CD4-positive, CD25-positive, alpha-beta regulatory T cell (primary cell): ENCODE data around the gene CFAP141. TPM values are rescaled to one million over a fixed set of nuclear protein-coding genes. Genes with fewer than 3 reads are reported as not detected.

ENCODE experiments used
- ATAC-seq, 2 donors: fragments of 150-1000 bp; cut with Tn5 transposase; one replicate each; pipeline ENCODE4 v1.10.0; 2021; ENCODE audit warnings: low read depth in 2 of 2, moderate number of reproducible peaks in 2 of 2, moderate library complexity in 1 of 2
- DNase-seq, 3 donors: peaks; one replicate each; pipeline versions ENCODE4 v3.0.0 to v3.0.0-alpha.2; 2012 to 2022; ENCODE audit warnings: mixed read lengths in 1 of 3
- H3K27ac ChIP-seq: one replicate; pipeline ENCODE4 v1.7.0; 2013; ENCODE audit warnings: mild to moderate bottlenecking, low read length; ENCODE audit not compliant: insufficient read depth, poor library complexity, severe bottlenecking
- H3K27me3 ChIP-seq: one replicate; pipeline ENCODE4 v1.7.0; 2013; ENCODE audit warnings: low read length; ENCODE audit not compliant: control insufficient read depth, insufficient read depth
- H3K36me3 ChIP-seq: one replicate; pipeline ENCODE4 v1.7.0; 2013; ENCODE audit warnings: mild to moderate bottlenecking, low read length, moderate library complexity; ENCODE audit not compliant: control insufficient read depth, insufficient read depth
- H3K4me1 ChIP-seq: 2 replicates; pipeline ENCODE4 v1.7.0; 2013; ENCODE audit warnings: mild to moderate bottlenecking, low read length; ENCODE audit not compliant: insufficient read depth, control insufficient read depth, poor library complexity, severe bottlenecking
- H3K4me3 ChIP-seq: one replicate; pipeline ENCODE4 v1.7.0; 2013; ENCODE audit warnings: low read depth, mild to moderate bottlenecking, low read length, moderate library complexity
- H3K9me3 ChIP-seq, 2 experiments: 1 replicate in 1 of 2; 2 replicates in 1 of 2; pipeline ENCODE4 v1.7.0; 2013; ENCODE audit warnings: low read length in 2 of 2, mild to moderate bottlenecking in 1 of 2, moderate library complexity in 1 of 2; ENCODE audit not compliant: control insufficient read depth in 2 of 2
- H3K27ac Mint-ChIP-seq, 3 donors: one replicate each; pipeline ENCODE4 v1.8.0; 2020 to 2022; ENCODE audit warnings: mild to moderate bottlenecking in 3 of 3, mixed read lengths in 3 of 3, moderate library complexity in 2 of 3
- H3K27me3 Mint-ChIP-seq: one replicate; pipeline ENCODE4 v1.8.0; 2022; ENCODE audit warnings: mild to moderate bottlenecking, mixed read lengths
- H3K36me3 Mint-ChIP-seq: one replicate; pipeline ENCODE4 v1.8.0; 2020; ENCODE audit warnings: mixed read lengths
- H3K4me1 Mint-ChIP-seq, 4 donors: one replicate each; pipeline ENCODE4 v1.8.0; 2020 to 2022; ENCODE audit warnings: mixed read lengths in 4 of 4, mild to moderate bottlenecking in 1 of 4
- H3K4me3 Mint-ChIP-seq, 4 donors: one replicate each; pipeline ENCODE4 v1.8.0; 2020 to 2022; ENCODE audit warnings: mild to moderate bottlenecking in 4 of 4, mixed read lengths in 4 of 4, moderate library complexity in 3 of 4
- H3K9me3 Mint-ChIP-seq, 7 donors: one replicate each; pipeline ENCODE4 v1.8.0; 2020 to 2022; ENCODE audit warnings: mixed read lengths in 7 of 7, mild to moderate bottlenecking in 3 of 7, moderate library complexity in 2 of 7
- polyA plus RNA-seq, 4 donors: library from polyadenylated mRNA; unstranded; fragments of 300-500 nt; fragmentation: Illumina TruSeq; gene quantifications; one replicate each; pipeline ENCODE4 v1.2.3, GENCODE V29; 2021
- total RNA-seq: library from RNA; stranded (reverse); gene quantifications from one replicate; pipeline ENCODE4 v1.2.3, GENCODE V29; 2022

Gene CFAP141
- total and polyA plus RNA-seq, 5 donors from 2014 or later = not detected

DNA sequence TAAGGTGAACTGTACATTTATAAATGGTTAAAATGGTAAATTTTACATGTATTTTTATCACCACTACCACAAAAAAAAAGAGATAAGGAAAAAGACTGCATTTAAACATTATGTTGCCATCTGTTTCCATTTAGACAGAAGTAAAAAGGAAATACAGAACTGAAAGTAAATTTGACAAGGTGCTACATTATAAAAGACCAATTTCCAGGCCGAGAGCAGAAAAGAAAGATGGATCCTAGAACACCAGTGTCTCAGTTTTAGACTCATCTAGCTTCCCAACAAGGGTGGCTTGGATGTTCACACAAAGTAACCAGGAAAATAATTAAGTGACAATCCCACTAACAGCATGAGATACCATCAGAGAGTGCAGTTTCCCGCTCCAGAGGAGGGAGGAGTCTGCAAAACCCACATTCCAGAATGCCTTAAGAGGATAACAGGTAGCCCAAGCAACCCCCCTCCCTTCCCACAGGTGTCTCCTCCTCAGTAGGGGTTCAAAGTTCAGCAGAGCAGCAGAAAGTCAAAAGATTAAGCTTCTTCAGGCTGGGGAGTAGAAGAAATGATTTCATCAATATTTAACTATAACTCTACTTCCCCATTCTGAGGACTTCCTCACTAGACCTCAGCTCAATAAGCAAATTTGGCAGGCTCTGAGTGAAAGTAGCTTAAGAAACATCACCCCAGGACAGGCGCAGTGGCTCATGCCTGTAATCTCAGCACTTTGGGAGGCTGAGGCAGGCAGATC lies 26.0 kb downstream of the CFAP141 start:
- peaks cover 23% of the 10 kb centered on the region for H3K36me3 Mint-ChIP-seq
- peak overlapping the region; percentile 82 to 98 (median 95) for H3K27ac Mint-ChIP-seq
- H3K4me1 ChIP-seq = peaks cover 80% of the 10 kb centered on the region
- DNase-seq (peak in 1 of 3 donors; percentile 45), ATAC-seq (no peak)
- no peaks in the 10 kb centered on the region for H3K27me3 ChIP-seq
- peaks cover 0 to 2% (median 0%) of the 10 kb centered on the region in 7 donors for H3K9me3 Mint-ChIP-seq
- H3K4me1 Mint-ChIP-seq = peaks cover 29 to 78% (median 59%) of the 10 kb centered on the region in 4 donors
- peaks cover 31% of the 10 kb centered on the region for H3K36me3 ChIP-seq
- peak overlapping the region; percentile 79 for H3K4me3 ChIP-seq
- no peaks in the 10 kb centered on the region for H3K9me3 ChIP-seq
- H3K27ac ChIP-seq = peak overlapping the region; percentile 93
- peak overlapping the region; percentile 90 to 100 (median 95) for H3K4me3 Mint-ChIP-seq
- H3K27me3 Mint-ChIP-seq = no peaks in the 10 kb centered on the region

DNA sequence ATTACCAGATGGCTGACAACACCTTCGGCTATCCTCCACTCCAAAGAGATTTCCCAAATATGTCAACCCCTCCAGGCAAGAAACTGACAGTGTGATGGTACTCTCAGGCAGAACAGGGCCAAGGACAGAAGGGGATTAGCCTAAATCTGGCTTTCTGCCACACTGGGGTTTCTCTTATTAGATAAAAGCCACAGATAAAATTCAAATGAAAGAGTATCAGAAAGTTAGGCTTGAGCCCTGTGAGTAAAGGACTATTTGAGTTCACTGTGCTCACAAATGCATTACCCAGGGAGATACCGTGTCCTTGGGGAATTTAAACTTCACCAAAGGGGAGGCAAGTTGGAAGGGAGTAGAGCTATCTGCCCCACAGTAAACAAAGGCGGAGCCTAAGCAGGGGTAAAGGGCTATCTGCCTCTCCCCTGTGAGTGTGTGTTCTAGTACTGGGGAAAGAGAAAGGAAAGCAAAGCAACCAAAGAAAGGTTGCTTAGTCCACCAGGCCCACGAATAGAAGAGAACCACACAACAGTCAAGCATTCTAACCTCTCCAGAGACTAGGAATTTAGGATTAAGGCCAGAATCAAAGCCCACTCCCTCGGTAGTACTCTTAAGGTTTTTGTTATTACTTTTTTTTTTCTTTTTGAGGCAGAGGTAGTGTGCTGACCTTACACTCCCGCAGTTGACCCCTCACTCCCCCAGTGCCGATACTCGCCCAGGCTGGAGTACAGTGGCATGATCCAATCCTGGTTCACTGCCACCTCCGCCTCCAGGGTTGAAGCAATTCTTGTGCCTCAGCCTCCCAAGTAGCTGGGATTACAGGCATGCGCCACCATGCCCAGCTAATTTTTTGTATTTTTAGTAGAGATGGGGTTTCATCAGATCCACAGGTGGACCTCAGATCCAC lies 27.0 kb downstream of the CFAP141 start:
- Histone ChIP-seq H3K4me1 (peaks cover 80% of the 10 kb centered on the region), H3K27ac (peak overlapping the region; percentile 93), H3K4me3 (peak overlapping the region; percentile 75), H3K9me3 (no peaks in the 10 kb centered on the region), H3K27me3 (no peaks in the 10 kb centered on the region), H3K36me3 (peaks cover 39% of the 10 kb centered on the region)
- no peak for DNase-seq
- H3K4me1 Mint-ChIP-seq = peaks cover 29 to 82% (median 59%) of the 10 kb centered on the region in 4 donors
- peak overlapping the region; percentile 82 to 98 (median 95) for H3K27ac Mint-ChIP-seq
- ATAC-seq = no peak
- H3K36me3 Mint-ChIP-seq = peaks cover 23% of the 10 kb centered on the region
- H3K4me3 Mint-ChIP-seq = peak overlapping the region; percentile 90 to 100 (median 95)
- peaks cover 0 to 2% (median 0%) of the 10 kb centered on the region in 7 donors for H3K9me3 Mint-ChIP-seq
- H3K27me3 Mint-ChIP-seq = no peaks in the 10 kb centered on the region

DNA sequence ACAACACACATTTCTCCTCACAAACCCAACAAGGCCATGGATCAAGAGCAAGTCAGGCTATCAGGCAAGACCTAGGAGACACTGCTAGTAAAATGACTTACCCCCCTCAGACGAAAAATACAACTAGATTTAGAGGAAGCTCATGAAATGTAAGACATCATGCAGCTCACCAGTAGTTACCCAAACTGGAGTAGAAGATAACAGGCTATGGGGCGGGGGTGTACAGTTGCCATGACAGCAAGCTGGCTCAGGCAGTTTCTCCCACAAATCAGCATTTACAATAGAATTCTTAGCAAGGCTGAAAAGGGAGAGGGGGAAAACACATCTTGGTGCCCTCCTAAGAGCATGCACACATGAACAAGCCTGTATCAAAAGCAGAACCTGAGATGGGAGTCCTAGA lies 28.1 kb downstream of the CFAP141 start:
- Histone ChIP-seq H3K4me1 (peaks cover 75% of the 10 kb centered on the region), H3K9me3 (no peaks in the 10 kb centered on the region), H3K27ac (peak overlapping the region; percentile 93), H3K4me3 (peak overlapping the region; percentile 75), H3K27me3 (no peaks in the 10 kb centered on the region), H3K36me3 (peaks cover 42% of the 10 kb centered on the region)
- DNase-seq = no peak
- Mint-ChIP-seq H3K27me3 (no peaks in the 10 kb centered on the region), H3K4me3 (peak overlapping the region; percentile 90 to 100 (median 95)), H3K4me1 (peaks cover 29 to 75% (median 58%) of the 10 kb centered on the region in 4 donors), H3K36me3 (peaks cover 23% of the 10 kb centered on the region), H3K9me3 (peaks cover 0 to 2% (median 0%) of the 10 kb centered on the region in 7 donors), H3K27ac (peak overlapping the region; percentile 82 to 98 (median 84))
- ATAC-seq = no peak

DNA sequence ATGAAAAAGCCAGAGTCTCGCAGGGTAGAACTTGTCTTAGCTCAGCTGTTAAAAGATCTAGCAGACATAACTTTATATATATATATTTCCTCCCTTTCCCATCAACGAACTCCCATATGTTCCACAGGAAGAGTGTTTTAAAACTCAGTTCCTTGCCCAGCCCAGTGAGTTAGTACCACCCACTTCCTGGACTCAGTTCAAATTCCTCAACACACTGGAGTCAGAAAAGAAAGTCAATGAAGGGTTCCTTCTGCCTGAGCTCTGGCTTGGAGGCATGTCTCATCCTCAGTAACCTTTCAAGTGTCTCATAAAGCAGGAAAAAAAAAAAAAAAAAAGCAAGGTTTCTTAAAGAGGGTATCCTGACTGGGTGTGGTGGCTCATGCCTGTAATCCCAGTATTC lies 29.8 kb downstream of the CFAP141 start:
- Histone ChIP-seq H3K4me1 (peaks cover 61% of the 10 kb centered on the region), H3K9me3 (no peaks in the 10 kb centered on the region), H3K4me3 (no peak overlapping the region), H3K27me3 (no peaks in the 10 kb centered on the region), H3K36me3 (peaks cover 59% of the 10 kb centered on the region), H3K27ac (peak overlapping the region; percentile 30)
- peak overlapping the region; percentile 1 to 100 (median 48) for H3K4me3 Mint-ChIP-seq
- peaks cover 34% of the 10 kb centered on the region for H3K36me3 Mint-ChIP-seq
- H3K27me3 Mint-ChIP-seq = no peaks in the 10 kb centered on the region
- peaks cover 26 to 80% (median 63%) of the 10 kb centered on the region in 4 donors for H3K4me1 Mint-ChIP-seq
- ATAC-seq (no peak), DNase-seq (no peak)
- H3K27ac Mint-ChIP-seq = peak overlapping the region in 2 of 3 donors; percentile 72 to 80
- peaks cover 0 to 1% (median 0%) of the 10 kb centered on the region in 7 donors for H3K9me3 Mint-ChIP-seq

DNA sequence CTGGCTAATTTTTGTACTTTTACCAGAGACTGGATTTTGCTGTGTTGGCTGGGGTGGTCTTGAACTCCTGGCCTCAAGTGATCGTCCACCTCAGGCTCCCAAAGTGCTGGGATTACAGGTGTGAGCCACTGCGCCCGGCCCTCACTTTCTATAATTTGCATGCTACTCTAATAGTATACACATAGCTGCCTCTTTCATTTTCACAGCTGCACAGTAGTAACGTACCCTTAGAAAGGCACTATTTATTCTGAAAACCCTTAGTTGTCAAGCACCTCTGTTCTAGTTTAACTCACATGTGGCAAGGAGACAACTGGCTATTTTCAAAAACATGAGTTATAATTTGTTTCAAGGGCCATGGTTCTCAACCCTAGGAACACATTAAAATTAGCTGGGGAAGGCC lies 31.5 kb downstream of the CFAP141 start:
- H3K4me3 ChIP-seq = no peak overlapping the region
- peaks cover 47% of the 10 kb centered on the region for H3K36me3 Mint-ChIP-seq

DNA sequence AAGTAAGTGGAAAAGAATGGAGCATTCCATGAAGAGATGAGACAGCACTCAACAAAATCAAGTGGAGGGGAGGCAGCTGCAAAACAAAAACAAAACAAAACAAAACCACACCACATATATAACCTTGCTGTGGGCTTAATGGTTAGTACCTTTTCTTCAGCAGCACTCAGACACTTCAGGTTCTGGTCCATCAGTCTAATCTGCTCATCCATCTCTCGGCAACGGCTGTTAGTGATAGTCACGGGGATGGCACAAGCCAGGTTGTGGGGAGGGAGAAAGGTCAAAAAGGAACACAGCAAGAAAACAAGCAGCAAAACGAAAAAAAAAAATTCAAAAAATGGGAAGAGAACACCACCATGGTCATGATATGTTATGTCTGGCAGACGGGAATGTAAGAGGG lies 34.3 kb downstream of the CFAP141 start:
- Histone ChIP-seq H3K36me3 (peaks cover 86% of the 10 kb centered on the region), H3K9me3 (no peaks in the 10 kb centered on the region), H3K4me1 (peaks cover 20% of the 10 kb centered on the region), H3K4me3 (no peak overlapping the region), H3K27ac (peak overlapping the region; percentile 50), H3K27me3 (no peaks in the 10 kb centered on the region)
- no peaks in the 10 kb centered on the region for H3K27me3 Mint-ChIP-seq
- H3K27ac Mint-ChIP-seq = peak overlapping the region; percentile 62 to 89 (median 84)
- DNase-seq (no peak), ATAC-seq (no peak)
- H3K36me3 Mint-ChIP-seq = peaks cover 60% of the 10 kb centered on the region
- H3K9me3 Mint-ChIP-seq = peaks cover 0 to 1% (median 0%) of the 10 kb centered on the region in 7 donors
- peaks cover 5 to 52% (median 47%) of the 10 kb centered on the region in 4 donors for H3K4me1 Mint-ChIP-seq
- H3K4me3 Mint-ChIP-seq = peak overlapping the region in 3 of 4 donors; percentile 21 to 66 (median 64)

More for the DNA sequence above, 31.5 kb downstream of the CFAP141 start:
- Histone ChIP-seq H3K36me3 (peaks cover 73% of the 10 kb centered on the region), H3K4me1 (peaks cover 47% of the 10 kb centered on the region), H3K27ac (no peak overlapping the region), H3K9me3 (no peaks in the 10 kb centered on the region), H3K27me3 (no peaks in the 10 kb centered on the region)
- peak overlapping the region in 1 of 4 donors; percentile 34 for H3K4me3 Mint-ChIP-seq
- peaks cover 20 to 74% (median 61%) of the 10 kb centered on the region in 4 donors for H3K4me1 Mint-ChIP-seq
- peak overlapping the region in 1 of 3 donors; percentile 47 for H3K27ac Mint-ChIP-seq
- DNase-seq (no peak), ATAC-seq (no peak)
- peaks cover 0 to 1% (median 0%) of the 10 kb centered on the region in 7 donors for H3K9me3 Mint-ChIP-seq
- H3K27me3 Mint-ChIP-seq = no peaks in the 10 kb centered on the region

DNA sequence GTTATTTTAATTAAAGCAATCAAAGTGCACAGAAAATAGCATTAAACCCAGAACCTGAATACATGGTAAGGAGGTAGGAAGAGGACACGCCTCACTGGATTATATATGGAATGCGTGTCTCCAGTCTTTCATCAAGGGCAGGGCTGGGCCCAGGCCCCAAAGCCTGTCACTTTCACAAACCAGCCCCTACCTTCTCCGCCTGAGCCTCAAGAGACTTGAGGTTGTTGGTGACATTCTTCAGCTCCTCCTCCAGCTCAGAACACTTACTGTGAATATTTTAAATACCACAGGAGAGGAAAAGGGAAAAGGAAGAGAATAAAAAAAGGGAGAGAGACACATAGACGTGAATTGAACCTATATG lies 34.9 kb downstream of the CFAP141 start:
- peaks cover 88% of the 10 kb centered on the region for H3K36me3 ChIP-seq
- ATAC-seq (no peak), DNase-seq (no peak)
- no peaks in the 10 kb centered on the region for H3K9me3 ChIP-seq
- H3K4me1 ChIP-seq = peaks cover 13% of the 10 kb centered on the region
- Mint-ChIP-seq H3K27ac (peak overlapping the region; percentile 82 to 88 (median 82)), H3K4me1 (peaks cover 3 to 45% (median 43%) of the 10 kb centered on the region in 4 donors), H3K4me3 (no peak overlapping the region), H3K27me3 (no peaks in the 10 kb centered on the region), H3K36me3 (peaks cover 61% of the 10 kb centered on the region), H3K9me3 (peaks cover 0 to 1% (median 0%) of the 10 kb centered on the region in 7 donors)
- peak overlapping the region; percentile 50 for H3K27ac ChIP-seq
- H3K27me3 ChIP-seq = no peaks in the 10 kb centered on the region
- no peak overlapping the region for H3K4me3 ChIP-seq
